ENCODE data around the gene B3GNT3.
"Not testable (repeated sequence)": the region's sequence is repeated elsewhere in the genome, so short reads cannot be mapped to it uniquely, and the experiment has no call there.

The B3GNT3 gene

GRCh38 chr19:17796838-17797423 lies 2.0 kb downstream of the B3GNT3 start:
- DNase-seq (ENCODE audit: low read depth in 2 of 2), result no peak

GRCh38 chr19:17797424-17798201 lies 2.7 kb downstream of the B3GNT3 start:
- DNase-seq (ENCODE audit: low read depth in 2 of 2), result no peak

GRCh38 chr19:17798599-17798998 lies 3.7 kb downstream of the B3GNT3 start:
- DNase-seq (ENCODE audit: low read depth in 2 of 2), result not testable (repeated sequence)

GRCh38 chr19:17802137-17802858 lies 7.4 kb downstream of the B3GNT3 start:
- no peak for DNase-seq (ENCODE audit: low read depth in 2 of 2)

GRCh38 chr19:17803264-17803896 lies 8.4 kb downstream of the B3GNT3 start:
- DNase-seq (ENCODE audit: low read depth in 2 of 2), result no peak

- DNase-seq (ENCODE audit: low read depth in 2 of 2), result no peak
These were observed 10.5 kb downstream of the B3GNT3 start for GRCh38 chr19:17805427-17805826.

GRCh38 chr19:17806945-17807344 lies 12.0 kb downstream of the B3GNT3 start:
- DNase-seq (ENCODE audit: low read depth in 2 of 2), result no peak

- DNase-seq (ENCODE audit: low read depth in 2 of 2), result no peak
These were observed 12.9 kb downstream of the B3GNT3 start for GRCh38 chr19:17807731-17808316.

GRCh38 chr19:17811103-17811502 lies 16.2 kb downstream of the B3GNT3 start:
- no peak for DNase-seq (ENCODE audit: low read depth in 2 of 2)

- DNase-seq (ENCODE audit: low read depth in 2 of 2), result no peak
These were observed 16.7 kb downstream of the B3GNT3 start for GRCh38 chr19:17811681-17812080.

GRCh38 chr19:17812099-17812498 lies 17.2 kb downstream of the B3GNT3 start:
- DNase-seq (ENCODE audit: low read depth in 2 of 2), result no peak

- no peak for DNase-seq (ENCODE audit: low read depth in 2 of 2)
These were observed 22.9 kb downstream of the B3GNT3 start for GRCh38 chr19:17817668-17818363.

GRCh38 chr19:17821190-17821589 lies 26.3 kb downstream of the B3GNT3 start, which contains the start of gene INSL3:
TSS of gene INSL3 (minus strand) at chr19:17821519. CDS start at chr19:17821506, 13 bp downstream.
- no peak for DNase-seq (ENCODE audit: low read depth in 2 of 2)

GRCh38 chr19:17824339-17824738 lies 29.4 kb downstream of the B3GNT3 start:
- DNase-seq (ENCODE audit: low read depth in 2 of 2), result no peak

- DNase-seq (ENCODE audit: low read depth in 2 of 2), result no peak
These were observed 31.6 kb downstream of the B3GNT3 start for GRCh38 chr19:17826508-17827056.

GRCh38 chr19:17829855-17830566 lies 35.1 kb downstream of the B3GNT3 start:
- no peak for DNase-seq (ENCODE audit: low read depth in 2 of 2)

GRCh38 chr19:17830567-17831418 lies 35.9 kb downstream of the B3GNT3 start:
- DNase-seq (ENCODE audit: low read depth in 2 of 2), result no peak

- no peak for DNase-seq (ENCODE audit: low read depth in 2 of 2)
These were observed 36.5 kb downstream of the B3GNT3 start for GRCh38 chr19:17831419-17831888.
